DND-41 (cell line): ENCODE data around the gene NTSR1.

Experiments used
- ATAC-seq: fragments of 200-7000 bp; cut with Tn5 transposase; 3 replicates; pipeline ENCODE4 v1.9.1; 2021; ENCODE audit warnings: low read depth; ENCODE audit not compliant: insufficient read depth
- DNase-seq: peaks from one replicate; pipeline ENCODE4 v3.0.0-alpha.2; 2020
- H2AFZ ChIP-seq: 2 replicates; pipeline ENCODE4 v1.6.0; 2012; ENCODE audit warnings: low read depth, low read length
- H3K27ac ChIP-seq: 2 replicates; pipeline ENCODE4 v1.5.1; 2012; ENCODE audit warnings: low read length, inconsistent platforms
- H3K27me3 ChIP-seq: fragments of 200-600 bp; sonication (generic); 2 replicates; pipeline ENCODE4 v1.6.0; 2012; ENCODE audit warnings: low read length, mild to moderate bottlenecking, inconsistent platforms; ENCODE audit not compliant: insufficient read depth, poor library complexity
- H3K36me3 ChIP-seq: 2 replicates; pipeline ENCODE4 v1.5.1; 2012; ENCODE audit warnings: low read length, inconsistent platforms; ENCODE audit not compliant: insufficient read depth
- H3K4me1 ChIP-seq: 2 replicates; pipeline ENCODE4 v1.5.1; 2012; ENCODE audit warnings: mild to moderate bottlenecking, low read length; ENCODE audit not compliant: insufficient read depth
- H3K4me2 ChIP-seq: 2 replicates; pipeline ENCODE4 v1.6.0; 2012; ENCODE audit warnings: mild to moderate bottlenecking, moderate library complexity, low read length, inconsistent platforms; ENCODE audit not compliant: insufficient read depth
- H3K4me3 ChIP-seq, 2 experiments: fragments of 200-600 bp in 1 of 2; shearing (Covaris generic) in 1 of 2; 2 replicates each; pipeline ENCODE4 v1.5.1; 2012 to 2016; ENCODE audit warnings: inconsistent platforms in 2 of 2, low read length in 2 of 2, mild to moderate bottlenecking in 2 of 2, low read depth in 1 of 2, moderate library complexity in 1 of 2
- H3K79me2 ChIP-seq: 2 replicates; pipeline ENCODE4 v1.6.0; 2012; ENCODE audit warnings: low read length, inconsistent platforms; ENCODE audit not compliant: insufficient read depth
- H3K9ac ChIP-seq: 2 replicates; pipeline ENCODE4 v1.6.0; 2012; ENCODE audit warnings: low read depth, mild to moderate bottlenecking, inconsistent platforms, low read length, moderate library complexity
- H3K9me3 ChIP-seq: 2 replicates; pipeline ENCODE4 v1.5.1; 2012; ENCODE audit warnings: low read length, moderate library complexity, mild to moderate bottlenecking, inconsistent platforms; ENCODE audit not compliant: insufficient read depth, severe bottlenecking
- H4K20me1 ChIP-seq: 2 replicates; pipeline ENCODE4 v1.6.0; 2012; ENCODE audit warnings: low read length; ENCODE audit not compliant: insufficient read depth
- CTCF ChIP-seq: IDR thresholded peaks from 2 replicates; pipeline ENCODE4 v1.5.1; 2012; ENCODE audit warnings: borderline replicate concordance, low read length, moderate library complexity, mild to moderate bottlenecking; ENCODE audit not compliant: poor library complexity, severe bottlenecking; ENCODE audit errors: extremely low read depth
- EZH2 ChIP-seq: IDR thresholded peaks from 3 replicates; pipeline ENCODE4 v1.6.1; 2012; ENCODE audit warnings: borderline replicate concordance, low read depth, mild to moderate bottlenecking, moderate library complexity, low read length, inconsistent platforms; ENCODE audit not compliant: severe bottlenecking

Gene NTSR1

DNA sequence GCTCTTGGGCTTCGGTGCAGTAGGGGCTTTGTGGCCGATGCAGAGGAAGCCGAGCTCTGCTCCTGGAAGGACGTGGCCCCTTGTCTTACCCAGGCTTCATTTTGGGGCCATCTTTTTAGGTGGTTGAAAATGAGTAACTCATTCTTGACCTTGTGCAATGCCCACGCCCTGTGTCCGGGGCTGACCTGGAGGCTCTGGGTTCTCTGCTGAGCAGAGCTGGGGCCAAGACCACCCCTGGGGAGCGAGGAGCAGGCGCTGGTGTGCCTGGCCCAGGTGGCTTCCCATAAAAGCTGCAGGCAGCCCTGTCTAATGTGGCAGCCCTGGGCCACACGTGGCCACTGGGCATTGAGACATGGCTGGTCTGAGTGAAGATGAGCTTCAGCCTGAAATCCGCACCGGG is 25.7 kb downstream of the NTSR1 start:
- Histone ChIP-seq H3K4me3 (no peak overlapping the region), H3K27me3 (no peaks in the 10 kb centered on the region), H4K20me1 (no peaks in the 10 kb centered on the region), H3K79me2 (no peaks in the 10 kb centered on the region), H3K36me3 (no peaks in the 10 kb centered on the region), H3K9me3 (no peaks in the 10 kb centered on the region), H3K4me1 (no peaks in the 10 kb centered on the region), H3K4me2 (no peak overlapping the region), H3K9ac (no peak overlapping the region), H2AFZ (no peak overlapping the region), H3K27ac (no peak overlapping the region)
- ATAC-seq (no peak), DNase-seq (no peak)
- no peak for TF ChIP-seq CTCF
- no peak for TF ChIP-seq EZH2

DNA sequence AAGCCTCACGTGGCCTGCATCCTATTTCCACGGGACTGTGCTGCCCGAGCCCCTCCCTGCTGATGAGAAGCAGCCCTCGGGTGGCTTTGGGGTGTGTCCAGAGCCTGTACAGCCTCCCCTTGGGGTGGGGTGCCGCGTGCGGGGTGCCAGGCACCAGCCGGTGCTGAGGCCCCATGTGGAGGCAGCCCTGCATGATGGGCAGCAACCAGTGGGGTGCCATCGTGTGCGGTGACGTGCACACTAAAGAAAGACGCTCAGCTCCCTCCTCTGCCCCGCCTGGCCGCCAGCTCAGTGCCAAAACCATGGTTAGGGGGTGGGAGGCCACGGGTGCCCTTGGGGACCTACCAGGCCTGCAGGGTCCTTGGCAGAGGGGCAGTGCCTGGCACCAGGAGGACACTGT is 26.2 kb downstream of the NTSR1 start:
- TF ChIP-seq EZH2 (no peak), CTCF (no peak)
- no peak for ATAC-seq
- H3K9me3 ChIP-seq: no peaks in the 10 kb centered on the region
- no peaks in the 10 kb centered on the region for H3K36me3 ChIP-seq
- H3K27me3 ChIP-seq: no peaks in the 10 kb centered on the region
- H3K4me1 ChIP-seq: no peaks in the 10 kb centered on the region
- H3K27ac ChIP-seq: no peak overlapping the region
- no peaks in the 10 kb centered on the region for H3K79me2 ChIP-seq
- H3K4me3 ChIP-seq: no peak overlapping the region
- no peak overlapping the region for H2AFZ ChIP-seq
- DNase-seq: no peak
- H3K4me2 ChIP-seq: no peak overlapping the region
- no peaks in the 10 kb centered on the region for H4K20me1 ChIP-seq
- no peak overlapping the region for H3K9ac ChIP-seq

DNA sequence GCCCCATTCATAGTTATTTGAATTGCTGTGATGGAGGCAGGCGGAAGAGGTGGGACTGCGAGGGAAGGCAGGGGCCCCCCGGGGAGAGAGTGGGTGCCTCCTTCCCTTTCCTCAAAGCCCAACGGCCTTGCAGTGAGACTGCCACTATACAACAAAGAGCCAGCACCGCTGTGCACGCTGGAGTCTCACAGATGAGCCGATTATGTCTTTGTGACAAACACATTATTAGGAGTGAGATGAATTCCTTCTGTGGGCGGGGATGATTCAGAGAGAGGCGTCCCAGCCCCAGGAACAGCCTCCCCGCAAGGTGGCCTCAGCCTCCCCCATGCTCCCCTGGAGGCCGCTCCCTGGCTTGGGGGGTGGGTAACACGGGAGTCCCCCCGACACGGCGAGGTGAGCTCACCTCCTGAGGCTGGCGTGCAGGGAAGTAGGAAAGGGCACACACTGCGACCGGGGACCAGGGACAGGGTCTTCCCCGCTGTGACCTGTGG is 26.7 kb downstream of the NTSR1 start:
- no peak overlapping the region for H3K4me3 ChIP-seq
- H3K9ac ChIP-seq: no peak overlapping the region
- no peak overlapping the region for H2AFZ ChIP-seq
- no peaks in the 10 kb centered on the region for H3K36me3 ChIP-seq
- no peaks in the 10 kb centered on the region for H3K4me1 ChIP-seq
- TF ChIP-seq CTCF (no peak), EZH2 (no peak)
- H4K20me1 ChIP-seq: no peaks in the 10 kb centered on the region; the same call in 1 of the 2 replicates
- no peak for ATAC-seq
- no peaks in the 10 kb centered on the region for H3K27me3 ChIP-seq
- no peak overlapping the region for H3K4me2 ChIP-seq
- no peak overlapping the region for H3K27ac ChIP-seq
- no peaks in the 10 kb centered on the region for H3K79me2 ChIP-seq
- DNase-seq: no peak
- H3K9me3 ChIP-seq: no peaks in the 10 kb centered on the region

- Histone ChIP-seq H3K79me2 (no peaks in the 10 kb centered on the region), H3K27me3 (no peaks in the 10 kb centered on the region), H2AFZ (no peak overlapping the region), H3K27ac (no peak overlapping the region), H3K9me3 (no peaks in the 10 kb centered on the region), H3K36me3 (no peaks in the 10 kb centered on the region), H3K4me1 (no peaks in the 10 kb centered on the region), H4K20me1 (peaks cover 5% of the 10 kb centered on the region; the same call in 1 of the 2 replicates), H3K9ac (no peak overlapping the region), H3K4me2 (no peak overlapping the region), H3K4me3 (no peak overlapping the region)
- ATAC-seq (no peak), DNase-seq (no peak)
- no peak for TF ChIP-seq CTCF
- TF ChIP-seq EZH2: no peak
These were observed 27.4 kb downstream of the NTSR1 start for GRCh38 chr20:62736026-62736406.
